IPS DF 6.9 (cell line): ENCODE measurements around the gene TRIM44.
"Not testable (repeated sequence)": the region's sequence is repeated elsewhere in the genome, so short reads cannot be mapped to it uniquely, and the experiment has no call there.

ENCODE experiments used
- DNase-seq: peaks from one replicate; pipeline ENCODE4 v3.0.0-alpha.2; 2013; ENCODE audit warnings: low read depth, low spot score
- H3K27ac ChIP-seq: one replicate; pipeline ENCODE4 v1.5.1; 2013; ENCODE audit warnings: low read length, control low read depth
- H3K27me3 ChIP-seq: 2 replicates; pipeline ENCODE4 v1.6.1; 2013; ENCODE audit warnings: mild to moderate bottlenecking, low read length; ENCODE audit not compliant: control insufficient read depth, insufficient read depth
- H3K36me3 ChIP-seq: 2 replicates; pipeline ENCODE4 v1.6.1; 2013; ENCODE audit warnings: low read length; ENCODE audit not compliant: control insufficient read depth, insufficient read depth
- H3K4me1 ChIP-seq: 2 replicates; pipeline ENCODE4 v1.6.1; 2013; ENCODE audit warnings: low read length; ENCODE audit not compliant: control insufficient read depth, insufficient read depth
- H3K4me3 ChIP-seq: 2 replicates; pipeline ENCODE4 v1.5.1; 2013; ENCODE audit warnings: mild to moderate bottlenecking, low read length
- H3K9me3 ChIP-seq: 2 replicates; pipeline ENCODE4 v1.6.1; 2013; ENCODE audit warnings: low read length, inconsistent platforms; ENCODE audit not compliant: control insufficient read depth, insufficient read depth
- WGBS: extraction: QIAGEN DNeasy Blood & Tissue Kit; methylation state at CpG from one replicate; pipeline ENCODE4 v1.1.7; 2013; ENCODE audit warnings: mixed read lengths, missing lambda C conversion rate; ENCODE audit not compliant: insufficient read length, insufficient coverage; 5-methylcytosine and 5-hydroxymethylcytosine counted together

TRIM44 gene

DNA sequence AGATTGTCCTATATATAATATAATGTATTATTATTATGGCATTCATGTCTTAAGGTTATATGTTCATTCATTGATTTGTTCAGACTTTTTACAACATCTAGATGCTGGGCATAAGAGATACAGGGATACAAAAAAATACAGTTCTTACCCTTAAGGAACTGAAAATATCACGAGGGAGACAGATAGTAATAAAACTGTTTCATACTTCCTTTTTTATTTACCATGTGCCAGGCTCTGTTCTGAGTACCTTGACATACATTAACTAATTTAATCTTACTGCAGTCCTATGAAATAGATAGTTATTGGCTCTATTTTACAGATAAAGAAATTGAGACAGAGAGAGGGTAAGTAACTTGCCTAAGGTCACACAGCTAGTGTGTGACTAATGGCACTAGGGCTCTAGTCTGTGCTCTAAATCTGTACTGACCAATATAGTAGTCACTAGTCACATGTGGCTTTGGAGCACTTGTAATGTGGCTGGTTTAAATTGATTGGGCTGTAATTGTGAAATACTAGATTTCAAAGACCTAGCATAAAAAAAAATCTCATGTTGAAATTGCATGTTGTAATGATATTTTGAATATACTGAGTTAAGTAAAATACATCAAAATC is 21.3 kb downstream of the TRIM44 start:
- no peaks in the 10 kb centered on the region for H3K36me3 ChIP-seq
- no peak overlapping the region for H3K4me3 ChIP-seq
- H3K27me3 ChIP-seq = no peaks in the 10 kb centered on the region
- no CpG with 5 or more reads among the region's 1 CpG for WGBS
- H3K9me3 ChIP-seq = no peaks in the 10 kb centered on the region
- no peak overlapping the region for H3K27ac ChIP-seq
- H3K4me1 ChIP-seq = no peaks in the 10 kb centered on the region
- no peak for DNase-seq

DNA sequence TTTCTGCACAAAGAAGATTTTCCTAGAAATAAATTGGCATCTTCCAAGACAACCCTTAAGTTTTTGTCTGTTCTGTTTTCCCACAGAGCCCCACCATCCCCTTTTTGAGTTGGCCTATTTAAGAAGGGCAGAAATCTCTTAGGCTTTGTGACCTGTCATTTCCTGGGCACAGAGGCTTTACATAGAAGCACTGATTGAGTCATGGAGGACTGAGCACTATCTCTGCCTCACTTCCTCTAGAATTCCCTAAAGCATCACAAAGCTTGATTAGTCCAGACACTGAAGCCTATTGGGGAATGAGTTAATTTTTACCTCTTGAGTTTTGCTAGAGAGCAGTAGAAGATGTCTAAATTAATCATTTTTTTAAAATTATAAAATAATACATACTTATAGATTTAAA is 25.4 kb downstream of the TRIM44 start:
- H3K4me1 ChIP-seq = no peaks in the 10 kb centered on the region
- no peaks in the 10 kb centered on the region for H3K36me3 ChIP-seq
- no peak for DNase-seq
- H3K27ac ChIP-seq = no peak overlapping the region
- no peaks in the 10 kb centered on the region; the same call in 1 of the 2 replicates for H3K9me3 ChIP-seq
- H3K27me3 ChIP-seq = no peaks in the 10 kb centered on the region
- no peak overlapping the region for H3K4me3 ChIP-seq

DNA sequence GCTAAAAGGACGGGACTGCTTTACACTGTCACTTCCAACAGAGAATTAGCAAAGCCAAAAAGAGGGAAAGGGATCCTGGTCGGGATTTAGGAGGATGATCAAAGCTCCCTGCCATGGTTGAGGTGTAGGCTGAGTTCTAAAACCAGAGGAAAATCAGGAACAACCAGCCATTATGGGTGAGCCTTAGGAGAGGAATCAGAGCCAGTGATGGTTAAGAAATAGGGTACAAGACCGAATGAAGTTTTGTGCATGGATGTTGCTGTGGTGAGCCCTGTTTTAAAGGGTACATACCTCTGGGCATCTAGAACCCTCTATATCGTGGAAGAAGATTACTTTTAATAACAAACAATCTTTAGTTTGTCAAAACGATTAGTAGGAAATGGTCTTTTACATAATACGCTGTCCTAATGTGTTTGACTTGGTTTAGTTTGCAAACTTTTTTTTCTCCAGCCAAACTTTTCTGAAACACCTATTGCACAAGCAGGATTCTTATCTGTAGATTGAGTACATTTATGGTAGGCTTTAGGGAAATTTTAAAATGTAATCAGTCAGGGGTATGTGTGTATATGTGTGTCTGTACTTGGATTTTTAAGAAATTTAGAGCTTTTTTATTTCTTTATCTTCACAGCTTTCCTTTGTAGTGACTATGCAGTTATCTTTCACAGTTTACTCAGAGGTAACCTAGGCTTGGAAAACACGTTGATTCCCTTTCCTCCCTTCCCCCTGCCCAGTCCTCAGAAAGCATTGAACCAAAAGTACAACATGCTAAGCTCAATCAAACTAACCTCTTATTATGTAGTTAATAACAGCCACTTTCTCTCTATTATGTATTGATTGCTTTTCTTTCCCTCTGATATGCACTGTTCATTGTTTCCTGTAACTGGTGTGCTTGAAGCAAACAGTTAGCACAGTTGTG is 26.8 kb downstream of the TRIM44 start:
- no peak for DNase-seq
- no CpG with 5 or more reads among the region's 7 CpGs for WGBS
- H3K27me3 ChIP-seq = no peaks in the 10 kb centered on the region
- H3K36me3 ChIP-seq = no peaks in the 10 kb centered on the region
- H3K9me3 ChIP-seq = no peaks in the 10 kb centered on the region; the same call in 1 of the 2 replicates
- no peak overlapping the region for H3K27ac ChIP-seq
- H3K4me1 ChIP-seq = no peaks in the 10 kb centered on the region
- no peak overlapping the region for H3K4me3 ChIP-seq

DNA sequence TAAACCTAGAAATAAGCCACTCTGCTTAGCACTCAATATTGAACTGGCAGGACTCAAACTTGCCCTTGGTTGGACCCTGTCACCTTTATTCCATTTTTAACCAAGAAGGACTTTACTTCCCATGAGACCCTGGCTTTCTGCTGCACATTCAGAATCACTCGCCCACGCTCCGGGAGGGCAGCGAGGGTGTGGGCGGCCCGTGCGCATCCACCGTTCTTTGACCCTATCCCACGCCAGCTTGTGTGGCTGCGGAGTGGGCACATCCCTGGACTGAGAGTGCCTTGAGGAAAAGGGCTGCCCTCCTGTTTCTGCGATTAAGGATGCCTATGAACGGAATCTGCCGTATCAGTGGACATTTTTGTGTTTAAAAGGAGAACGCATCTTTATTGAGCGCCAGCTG is 39.6 kb downstream of the TRIM44 start:
- no CpG with 5 or more reads among the region's 15 CpGs for WGBS

DNA sequence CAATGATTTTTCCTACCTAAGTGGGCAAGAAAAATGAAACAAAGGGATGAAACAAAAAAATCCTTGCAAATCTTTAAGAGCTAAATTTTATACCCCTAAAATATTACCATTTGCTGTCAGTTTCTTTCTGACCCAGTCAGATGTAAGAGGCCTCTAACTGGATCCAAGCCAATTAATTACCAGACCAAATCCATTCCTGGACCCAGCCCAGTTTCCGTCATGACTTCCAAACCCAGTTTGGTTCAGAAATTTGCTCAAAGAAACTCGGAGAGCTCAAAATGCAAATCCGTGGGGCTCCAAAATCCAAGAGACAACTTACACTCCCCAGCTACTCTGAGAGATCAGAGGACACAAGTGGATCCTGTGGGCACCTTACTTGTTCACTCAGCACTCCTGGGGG is 46.8 kb downstream of the TRIM44 start:
- WGBS = no CpG with 5 or more reads among the region's 3 CpGs
- H3K36me3 ChIP-seq = no peaks in the 10 kb centered on the region
- no peak for DNase-seq
- H3K27ac ChIP-seq = no peak overlapping the region
- H3K9me3 ChIP-seq = no peaks in the 10 kb centered on the region
- no peak overlapping the region for H3K4me3 ChIP-seq
- no peaks in the 10 kb centered on the region for H3K27me3 ChIP-seq
- H3K4me1 ChIP-seq = no peaks in the 10 kb centered on the region

More for the DNA sequence above, 39.6 kb downstream of the TRIM44 start:
- H3K36me3 ChIP-seq = no peaks in the 10 kb centered on the region
- no peak overlapping the region for H3K4me3 ChIP-seq
- peaks cover 1% of the 10 kb centered on the region; the same call in 1 of the 2 replicates for H3K9me3 ChIP-seq
- no peaks in the 10 kb centered on the region for H3K27me3 ChIP-seq
- no peaks in the 10 kb centered on the region for H3K4me1 ChIP-seq
- no peak overlapping the region for H3K27ac ChIP-seq
- DNase-seq = no peak

DNA sequence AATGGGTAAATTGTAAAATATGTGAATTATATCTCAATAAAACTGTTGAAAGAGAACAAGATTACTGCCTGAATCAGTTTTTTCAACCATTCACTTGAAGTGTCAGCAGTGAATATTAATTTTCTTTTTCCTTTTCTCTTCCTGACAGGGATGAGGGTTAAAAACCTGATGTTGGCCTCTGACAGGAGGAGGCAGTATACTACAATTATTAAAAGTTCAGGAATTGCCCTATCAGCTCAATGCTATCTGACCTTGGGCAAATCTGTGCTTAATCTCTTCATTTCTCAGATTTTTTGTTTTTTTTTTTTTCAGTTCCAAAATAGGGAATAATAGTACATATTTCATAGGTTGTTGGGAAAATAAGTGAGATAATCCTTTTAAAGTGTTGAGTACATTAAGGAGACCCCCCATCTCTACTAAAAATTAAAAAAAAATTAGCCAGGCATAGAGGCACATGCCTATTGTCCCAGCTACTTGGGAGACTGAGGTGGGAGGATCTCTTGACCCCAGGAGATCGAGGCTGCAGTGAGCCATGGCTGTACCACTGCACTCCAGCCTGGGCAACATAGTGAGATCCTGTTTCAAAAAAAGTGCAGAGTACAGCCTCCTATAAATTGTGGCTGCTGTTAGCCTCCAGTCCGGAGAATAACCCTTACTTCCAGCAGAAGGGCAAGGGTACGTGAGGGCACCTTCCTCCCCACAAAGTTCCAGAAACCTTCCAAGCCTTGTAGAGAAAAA is 48.8 kb downstream of the TRIM44 start:
- no peak for DNase-seq
- WGBS = no CpG with 5 or more reads among the region's 3 CpGs

DNA sequence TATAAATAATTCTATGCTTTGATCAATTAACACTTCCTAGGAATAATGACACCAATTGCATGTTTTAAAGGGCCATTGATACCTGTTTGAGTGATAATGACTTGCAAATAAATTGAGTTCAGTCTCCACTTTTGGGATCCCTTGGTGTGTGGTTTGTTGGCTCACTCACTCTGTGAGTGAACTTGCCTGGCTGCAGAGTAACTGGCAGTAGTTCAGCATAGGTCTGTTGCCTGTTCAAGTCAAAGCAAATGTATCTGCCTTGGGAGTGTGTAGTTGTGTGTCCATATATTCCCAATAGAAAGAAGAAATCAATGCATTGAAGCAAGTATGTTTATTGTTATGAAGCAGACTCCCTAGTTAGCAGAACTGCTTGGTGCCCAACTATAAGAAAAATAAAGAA is 49.3 kb downstream of the TRIM44 start:
- Histone ChIP-seq H3K4me3 (no peak overlapping the region), H3K36me3 (no peaks in the 10 kb centered on the region), H3K9me3 (no peaks in the 10 kb centered on the region), H3K27me3 (no peaks in the 10 kb centered on the region), H3K4me1 (no peaks in the 10 kb centered on the region), H3K27ac (no peak overlapping the region)
- no peak for DNase-seq

More for the DNA sequence above, 48.8 kb downstream of the TRIM44 start:
- H3K27me3 ChIP-seq = no peaks in the 10 kb centered on the region
- H3K36me3 ChIP-seq = no peaks in the 10 kb centered on the region
- no peaks in the 10 kb centered on the region for H3K4me1 ChIP-seq
- no peak overlapping the region for H3K27ac ChIP-seq
- no peak overlapping the region for H3K4me3 ChIP-seq
- no peaks in the 10 kb centered on the region for H3K9me3 ChIP-seq

DNA sequence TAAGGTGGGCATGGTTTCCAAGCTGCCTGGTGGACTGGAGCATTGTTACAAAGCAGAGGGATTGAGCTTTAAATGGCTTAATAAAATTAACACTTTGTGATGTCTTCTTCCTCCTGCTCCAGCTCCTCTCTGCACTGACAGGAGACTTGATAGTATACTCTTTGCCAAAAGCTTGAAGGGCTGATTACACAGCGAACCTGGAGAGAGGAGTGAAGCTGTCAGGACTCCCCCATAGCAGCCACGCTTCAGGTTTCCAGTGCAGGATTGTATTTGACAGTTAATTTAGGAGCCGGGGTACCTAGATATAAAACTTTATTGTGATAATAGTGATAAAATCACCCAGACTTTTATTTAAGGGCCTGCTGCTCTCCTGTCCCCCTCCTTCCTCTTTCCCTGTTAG is 50.0 kb downstream of the TRIM44 start:
- no peak overlapping the region for H3K27ac ChIP-seq
- H3K36me3 ChIP-seq = no peaks in the 10 kb centered on the region
- WGBS = no CpG with 5 or more reads among the region's 3 CpGs
- H3K4me1 ChIP-seq = no peaks in the 10 kb centered on the region
- H3K27me3 ChIP-seq = no peaks in the 10 kb centered on the region
- H3K4me3 ChIP-seq = no peak overlapping the region
- H3K9me3 ChIP-seq = no peaks in the 10 kb centered on the region
- no peak for DNase-seq

DNA sequence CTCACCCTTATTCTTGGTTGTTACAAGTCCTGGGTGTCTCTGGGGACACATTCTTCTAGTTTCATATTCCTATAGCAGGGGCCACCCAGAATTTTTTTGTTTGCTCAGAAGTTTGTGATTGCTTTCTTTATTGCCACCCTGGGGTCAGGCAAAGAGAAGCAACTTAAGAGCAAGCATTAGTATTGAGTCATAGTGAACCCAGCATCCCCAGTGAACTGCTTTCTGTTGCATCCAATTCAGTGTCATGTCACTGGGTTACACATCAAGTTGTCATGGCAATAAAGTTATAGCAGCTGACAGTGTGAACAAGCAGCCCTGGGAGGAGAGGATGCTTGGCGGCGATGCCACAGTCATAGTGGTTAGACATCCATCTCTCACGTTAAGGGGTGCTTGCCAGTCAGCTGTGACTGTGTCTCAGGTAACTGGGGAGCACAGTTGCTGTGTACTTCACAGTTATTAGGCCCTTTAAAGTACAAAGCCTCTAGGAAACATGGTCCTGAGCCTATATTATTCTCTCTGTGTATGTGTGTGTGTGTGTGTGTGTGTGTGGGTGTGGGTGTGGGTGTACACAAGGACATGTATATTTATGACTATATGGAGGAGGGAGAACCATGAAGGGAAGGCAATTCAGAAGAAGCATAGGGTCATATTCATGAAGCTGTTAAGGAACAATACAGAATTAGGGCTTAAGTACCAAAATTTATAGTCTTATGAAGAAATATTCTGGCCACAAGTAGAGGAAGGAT is 52.5 kb downstream of the TRIM44 start:
- no CpG with 5 or more reads among the region's 3 CpGs for WGBS
- H3K27me3 ChIP-seq = no peaks in the 10 kb centered on the region
- no peaks in the 10 kb centered on the region for H3K4me1 ChIP-seq
- H3K36me3 ChIP-seq = no peaks in the 10 kb centered on the region
- H3K9me3 ChIP-seq = no peaks in the 10 kb centered on the region
- H3K27ac ChIP-seq = no peak overlapping the region
- DNase-seq = no peak
- H3K4me3 ChIP-seq = no peak overlapping the region

DNA sequence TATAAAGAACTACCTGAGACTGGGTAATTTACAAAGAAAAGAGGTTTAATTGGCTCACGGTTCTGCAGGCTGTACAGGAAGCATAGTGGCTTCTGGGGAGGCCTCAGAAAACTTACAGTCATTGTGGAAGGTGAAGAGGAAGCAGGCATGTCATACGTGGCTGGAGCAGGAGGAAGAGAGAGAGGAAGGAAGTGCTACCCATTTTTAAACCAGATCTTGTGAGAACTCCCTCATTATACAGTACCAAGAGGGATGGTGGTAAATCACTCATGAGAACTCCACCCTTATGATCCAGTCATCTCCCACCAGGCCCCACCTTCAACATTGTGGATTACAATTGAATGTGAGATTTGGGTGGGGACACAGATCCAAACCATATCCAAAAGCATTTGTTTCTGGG is 53.1 kb downstream of the TRIM44 start:
- WGBS = no CpG with 5 or more reads among the region's 2 CpGs
- DNase-seq, H3K36me3 ChIP-seq, H3K4me1 ChIP-seq, H3K27ac ChIP-seq, H3K27me3 ChIP-seq, H3K4me3 ChIP-seq, H3K9me3 ChIP-seq: not testable (repeated sequence)
